AG10803 (cell line): ENCODE measurements around the gene CRHR2.
"Not testable (repeated sequence)": the region's sequence is repeated elsewhere in the genome, so short reads cannot be mapped to it uniquely, and the experiment has no call there.

Experiments used
- DNase-seq: peaks from one replicate; pipeline ENCODE4 v3.0.0; 2010; ENCODE audit warnings: low read depth
- H3K4me3 ChIP-seq: 2 replicates; pipeline ENCODE4 v1.5.1; 2011; ENCODE audit warnings: mild to moderate bottlenecking, low read length, control low read depth
- TF ChIP-seq, protein P1 (sequence below): conservative IDR thresholded peaks from 2 replicates; pipeline ENCODE4 v1.5.1; 2011; ENCODE audit warnings: mild to moderate bottlenecking, low read length, control low read depth, inconsistent platforms

Gene CRHR2

DNA sequence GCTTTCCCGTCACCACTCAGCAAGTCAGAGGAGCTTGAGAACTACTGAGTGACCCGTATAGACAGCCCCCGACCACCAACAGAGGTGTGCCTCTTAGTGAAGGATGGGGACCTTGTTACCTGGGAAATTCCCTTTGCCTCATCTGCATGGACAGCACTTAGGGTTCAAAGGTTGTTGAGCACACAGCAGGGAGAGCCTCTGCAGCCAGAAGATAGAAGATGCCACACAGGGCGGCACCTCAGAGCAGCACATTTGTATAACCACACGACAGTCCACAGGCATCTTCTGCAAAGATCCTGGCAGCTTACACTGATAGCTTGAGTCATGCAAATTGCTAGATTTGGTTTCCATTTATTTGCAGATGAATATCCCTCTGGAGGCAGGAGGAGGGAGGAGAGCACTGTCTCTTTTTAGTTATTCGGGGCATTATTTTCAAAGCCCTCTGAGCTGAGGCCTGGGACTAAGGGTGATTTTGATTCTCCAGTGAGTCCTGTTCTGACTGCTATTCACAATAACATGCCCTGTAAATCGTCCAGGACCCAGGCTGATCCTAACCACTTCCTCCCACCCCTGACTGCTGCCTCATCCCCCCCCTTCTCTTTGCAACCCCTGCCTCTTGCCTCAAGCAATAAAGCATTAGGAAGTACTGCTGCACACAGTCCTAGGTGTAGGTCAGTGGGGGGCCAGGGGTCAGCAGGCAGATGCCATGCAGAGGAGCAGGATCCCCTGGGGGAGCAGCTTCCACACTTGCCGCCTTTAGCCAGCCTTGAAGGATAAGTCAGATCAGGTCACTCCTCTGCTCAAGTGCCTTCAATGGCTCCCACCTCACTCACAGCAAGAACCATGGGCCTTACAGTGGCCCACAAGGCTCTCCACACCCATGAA is 45.0 kb upstream of the CRHR2 start:
- DNase-seq = peak; percentile 51
- TF ChIP-seq, protein P1, sequence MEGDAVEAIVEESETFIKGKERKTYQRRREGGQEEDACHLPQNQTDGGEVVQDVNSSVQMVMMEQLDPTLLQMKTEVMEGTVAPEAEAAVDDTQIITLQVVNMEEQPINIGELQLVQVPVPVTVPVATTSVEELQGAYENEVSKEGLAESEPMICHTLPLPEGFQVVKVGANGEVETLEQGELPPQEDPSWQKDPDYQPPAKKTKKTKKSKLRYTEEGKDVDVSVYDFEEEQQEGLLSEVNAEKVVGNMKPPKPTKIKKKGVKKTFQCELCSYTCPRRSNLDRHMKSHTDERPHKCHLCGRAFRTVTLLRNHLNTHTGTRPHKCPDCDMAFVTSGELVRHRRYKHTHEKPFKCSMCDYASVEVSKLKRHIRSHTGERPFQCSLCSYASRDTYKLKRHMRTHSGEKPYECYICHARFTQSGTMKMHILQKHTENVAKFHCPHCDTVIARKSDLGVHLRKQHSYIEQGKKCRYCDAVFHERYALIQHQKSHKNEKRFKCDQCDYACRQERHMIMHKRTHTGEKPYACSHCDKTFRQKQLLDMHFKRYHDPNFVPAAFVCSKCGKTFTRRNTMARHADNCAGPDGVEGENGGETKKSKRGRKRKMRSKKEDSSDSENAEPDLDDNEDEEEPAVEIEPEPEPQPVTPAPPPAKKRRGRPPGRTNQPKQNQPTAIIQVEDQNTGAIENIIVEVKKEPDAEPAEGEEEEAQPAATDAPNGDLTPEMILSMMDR = no peak
- no peak overlapping the region for H3K4me3 ChIP-seq

GRCh38 chr7:30726296-30727006 is 44.2 kb upstream of the CRHR2 start:
- no peak overlapping the region for H3K4me3 ChIP-seq
- no peak for DNase-seq
- TF ChIP-seq, protein P1 = no peak

- H3K4me3 ChIP-seq = no peak overlapping the region
- TF ChIP-seq, protein P1 = no peak
- no peak for DNase-seq
Observed at GRCh38 chr7:30723776-30724175, 41.5 kb upstream of the CRHR2 start.

GRCh38 chr7:30722671-30723070 is 40.4 kb upstream of the CRHR2 start:
- TF ChIP-seq, protein P1 = no peak
- no peak overlapping the region for H3K4me3 ChIP-seq
- DNase-seq = no peak

DNA sequence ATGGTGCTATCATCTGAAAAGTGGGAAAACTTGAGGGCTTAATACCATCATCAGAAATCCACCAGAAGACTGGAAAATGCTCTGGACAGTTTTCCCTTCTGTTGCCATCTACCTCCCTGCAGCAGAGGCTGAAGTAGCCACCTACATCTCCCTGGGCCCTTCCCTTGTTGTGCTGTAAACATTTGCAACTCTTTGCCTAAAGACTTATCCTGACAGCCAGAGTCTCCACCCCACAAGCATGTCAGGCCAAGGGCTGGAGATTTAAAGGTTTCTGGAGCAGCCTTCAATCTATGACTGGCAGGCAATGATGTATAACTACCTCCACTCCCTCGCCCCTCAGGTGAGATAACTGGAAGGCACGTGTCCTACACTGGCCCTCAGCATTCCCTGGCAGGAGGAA is 39.9 kb upstream of the CRHR2 start:
- TF ChIP-seq, protein P1 = no peak

GRCh38 chr7:30721211-30721610 is 39.0 kb upstream of the CRHR2 start:
- TF ChIP-seq, protein P1 = no peak
- no peak for DNase-seq
- H3K4me3 ChIP-seq = no peak overlapping the region

More for the DNA sequence above, 39.9 kb upstream of the CRHR2 start:
- no peak overlapping the region for H3K4me3 ChIP-seq
- no peak for DNase-seq

- not testable (repeated sequence) for DNase-seq
Observed at GRCh38 chr7:30719434-30719833, 37.2 kb upstream of the CRHR2 start.

More at GRCh38 chr7:30719434-30719833, 37.2 kb upstream of the CRHR2 start:
- H3K4me3 ChIP-seq = not testable (repeated sequence)
